Measurements from ENCODE around the gene SBNO1.
"Not testable (repeated sequence)": the region's sequence is repeated elsewhere in the genome, so short reads cannot be mapped to it uniquely, and the experiment has no call there.

Gene SBNO1

DNA sequence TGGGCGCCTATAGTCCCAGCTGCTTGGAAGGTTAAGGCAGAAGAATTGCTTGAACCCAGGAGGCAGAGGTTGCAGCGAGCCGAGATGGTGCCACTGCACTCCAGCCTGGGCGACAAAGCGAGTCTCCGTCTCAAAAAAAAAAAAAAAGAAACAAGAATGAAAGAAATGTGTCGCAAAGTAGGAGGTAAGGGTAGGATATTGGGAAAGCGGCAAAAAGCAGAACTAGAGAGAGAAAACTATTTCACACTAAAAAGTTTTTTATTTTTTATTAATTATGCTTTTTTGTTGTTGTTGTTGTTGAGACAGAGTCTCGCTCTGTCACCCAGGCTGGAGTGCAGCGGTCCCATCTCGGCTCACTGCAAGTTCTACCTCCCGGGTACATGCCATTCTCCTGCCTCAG, 17.7 kb downstream of the SBNO1 start:
- no peak for DNase-seq (ENCODE audit: low read depth, low spot score)

GRCh38 chr12:123344086-123344485, 20.6 kb downstream of the SBNO1 start:
- DNase-seq (ENCODE audit: low read depth, low spot score) = no peak

GRCh38 chr12:123337070-123337469, 27.6 kb downstream of the SBNO1 start:
- no peak for DNase-seq (ENCODE audit: low read depth, low spot score)

- DNase-seq (ENCODE audit: low read depth, low spot score) = no peak
Measured at GRCh38 chr12:123336530-123336929, 28.1 kb downstream of the SBNO1 start.

GRCh38 chr12:123335490-123335889, 29.2 kb downstream of the SBNO1 start:
- DNase-seq (ENCODE audit: low read depth, low spot score) = no peak

DNA sequence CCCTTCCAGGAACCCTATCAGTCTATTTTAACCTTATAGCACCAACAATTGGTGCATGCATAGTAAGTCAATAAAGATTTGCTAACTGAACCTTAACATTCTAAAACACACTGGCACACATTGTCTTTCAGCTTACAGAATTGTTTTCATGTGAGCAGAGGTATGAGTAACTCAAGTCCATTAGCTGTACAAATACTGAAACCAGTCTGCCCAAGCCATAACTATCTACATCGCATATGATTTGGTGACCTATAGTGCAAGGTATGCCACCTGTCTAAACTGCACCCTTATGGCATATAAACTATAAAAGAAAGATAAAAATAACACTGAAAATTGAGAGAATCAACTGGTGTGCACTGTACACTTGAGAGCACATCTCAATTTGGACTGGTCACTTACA, 34.8 kb downstream of the SBNO1 start:
- DNase-seq (ENCODE audit: low read depth, low spot score) = no peak

GRCh38 chr12:123319826-123320225, 44.8 kb downstream of the SBNO1 start:
- DNase-seq (ENCODE audit: low read depth, low spot score) = no peak

- DNase-seq (ENCODE audit: low read depth, low spot score) = no peak
Measured at GRCh38 chr12:123319273-123319672, 45.4 kb downstream of the SBNO1 start.

GRCh38 chr12:123313046-123313445, 51.6 kb downstream of the SBNO1 start:
- DNase-seq (ENCODE audit: low read depth, low spot score) = not testable (repeated sequence)

DNA sequence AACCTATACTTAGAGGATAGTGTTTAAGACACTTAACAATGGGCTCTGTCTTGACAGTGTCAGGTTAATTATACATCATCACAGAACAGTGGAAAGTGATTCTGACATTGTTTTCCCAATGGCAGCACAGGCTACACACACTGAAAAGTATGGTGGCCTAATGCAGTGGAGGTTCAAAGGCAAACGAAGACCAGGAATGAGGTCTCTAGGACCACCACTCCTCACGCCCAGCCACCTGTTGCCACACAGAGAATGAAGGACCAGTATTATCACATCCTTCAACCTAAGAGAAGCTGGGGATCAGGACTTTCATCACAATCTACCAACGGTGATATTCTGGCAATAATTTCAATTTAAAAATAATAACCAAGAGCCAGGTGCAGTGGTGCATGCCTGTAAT, 58.4 kb downstream of the SBNO1 start:
- no peak for DNase-seq (ENCODE audit: low read depth, low spot score)

DNA sequence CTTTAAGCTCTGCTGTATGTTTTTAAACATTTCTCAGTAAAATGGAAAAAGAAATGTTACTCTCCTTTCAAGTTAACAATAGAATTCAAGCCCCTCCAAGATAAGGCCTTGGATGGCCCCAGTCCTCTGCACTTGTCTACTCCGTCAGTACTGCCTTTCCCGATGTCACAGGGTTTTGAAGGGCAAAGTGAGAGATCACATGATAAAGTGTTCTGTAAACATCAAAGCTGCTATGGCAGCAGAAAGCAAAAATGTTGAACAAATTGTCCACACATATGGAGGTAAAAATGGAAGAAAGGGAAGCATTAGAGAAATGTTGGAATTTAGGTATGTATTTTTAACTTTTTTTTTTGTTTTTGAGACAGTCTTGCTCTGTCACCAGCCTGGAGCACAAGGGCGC, 59.5 kb downstream of the SBNO1 start:
- DNase-seq (ENCODE audit: low read depth, low spot score) = no peak

DNA sequence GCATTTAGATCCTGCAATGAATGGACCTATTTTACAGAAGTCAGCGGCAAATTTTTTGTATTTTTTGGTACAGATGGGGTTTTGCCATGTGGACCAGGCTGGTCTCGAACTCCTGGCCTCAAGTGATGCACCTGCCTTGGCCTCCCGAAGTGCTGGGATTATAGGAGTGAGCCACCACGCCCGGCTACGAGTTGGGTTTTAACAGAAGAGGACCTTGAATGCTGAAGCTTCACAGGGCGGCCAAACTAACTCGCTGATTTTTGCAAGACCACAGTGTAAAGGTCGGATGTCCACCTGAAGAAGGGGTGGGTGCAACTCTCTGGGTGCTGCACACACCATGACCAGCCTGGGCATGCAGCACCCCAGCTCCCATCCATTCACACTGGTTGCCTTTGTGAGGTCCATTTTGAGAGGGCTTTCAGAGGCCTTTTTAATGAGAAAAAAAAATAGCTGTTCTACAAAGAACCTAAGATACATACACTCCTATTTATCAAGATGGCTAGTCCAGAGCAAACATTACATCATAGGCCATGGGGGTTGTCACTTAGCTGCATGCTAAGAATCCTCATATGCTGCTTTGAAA, 71.4 kb downstream of the SBNO1 start:
- DNase-seq (ENCODE audit: low read depth, low spot score) = no peak

DNA sequence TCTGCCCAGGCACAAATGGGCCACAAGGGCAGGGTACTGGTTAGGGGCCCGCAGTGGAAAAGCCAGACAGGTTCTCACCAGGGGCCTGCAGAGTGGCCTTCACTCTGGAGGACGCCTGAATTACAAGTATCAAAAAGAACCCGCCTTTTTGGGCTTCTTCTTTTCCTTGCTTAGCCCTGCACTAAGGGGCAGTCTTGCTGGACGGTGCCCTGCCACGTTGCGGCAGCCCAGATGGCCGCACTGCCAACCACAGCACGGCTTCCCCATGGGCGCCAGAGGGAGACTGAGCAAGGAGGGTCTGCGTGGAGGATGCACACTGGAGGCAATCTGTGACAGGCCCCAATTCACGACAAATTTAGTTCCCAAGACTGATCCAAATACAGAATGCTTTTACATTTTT, 74.7 kb downstream of the SBNO1 start:
- no peak for DNase-seq (ENCODE audit: low read depth, low spot score)

DNA sequence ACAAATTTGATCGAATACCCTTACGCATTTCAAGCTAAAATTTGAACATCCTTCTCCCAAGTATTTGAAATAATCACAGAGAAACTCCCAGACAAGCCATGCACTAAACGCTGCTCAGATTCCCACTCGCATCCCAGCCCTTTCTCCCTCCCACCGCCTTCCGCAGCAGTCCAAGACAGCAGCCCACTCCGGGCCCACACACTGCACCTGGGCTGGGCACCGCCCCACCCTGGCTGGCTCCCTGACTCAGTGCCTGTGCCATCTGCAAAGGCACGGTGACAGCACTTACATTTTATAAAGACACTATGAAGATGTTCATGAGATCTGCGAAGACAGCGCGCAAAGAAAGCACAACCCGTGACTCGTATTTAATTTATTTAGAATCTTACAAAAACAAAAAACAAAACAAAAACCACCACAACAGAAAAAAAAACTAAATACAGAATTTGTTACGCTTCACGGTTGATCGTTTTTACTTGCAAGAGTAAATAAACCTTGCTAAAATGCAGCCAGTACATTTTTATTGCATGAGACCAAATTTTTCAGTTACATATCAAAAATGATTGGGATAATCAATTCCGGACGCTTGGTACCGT, 75.8 kb downstream of the SBNO1 start:
- DNase-seq (ENCODE audit: low read depth, low spot score) = no peak

GRCh38 chr12:123286652-123287373, 77.8 kb downstream of the SBNO1 start:
- DNase-seq (ENCODE audit: low read depth, low spot score) = no peak

DNA sequence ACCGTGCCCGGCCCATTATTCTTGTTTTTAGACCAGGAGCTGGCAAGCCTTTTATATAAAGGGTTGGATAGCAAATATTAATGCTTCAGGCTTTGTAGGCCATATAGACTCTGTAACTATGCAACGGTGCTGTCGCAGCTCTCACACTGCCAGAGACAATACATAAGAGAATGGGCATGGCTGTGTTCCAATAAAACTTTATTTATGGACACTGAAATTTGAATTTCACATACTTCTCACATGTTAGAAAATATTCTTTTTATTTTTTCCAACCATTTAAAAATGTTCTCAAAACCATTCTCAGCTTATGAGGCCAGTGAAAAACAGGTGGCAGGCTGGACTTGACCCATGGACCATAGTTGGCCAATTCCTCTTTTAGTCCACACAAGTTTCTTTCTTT, 80.0 kb downstream of the SBNO1 start:
- DNase-seq (ENCODE audit: low read depth, low spot score) = no peak

DNA sequence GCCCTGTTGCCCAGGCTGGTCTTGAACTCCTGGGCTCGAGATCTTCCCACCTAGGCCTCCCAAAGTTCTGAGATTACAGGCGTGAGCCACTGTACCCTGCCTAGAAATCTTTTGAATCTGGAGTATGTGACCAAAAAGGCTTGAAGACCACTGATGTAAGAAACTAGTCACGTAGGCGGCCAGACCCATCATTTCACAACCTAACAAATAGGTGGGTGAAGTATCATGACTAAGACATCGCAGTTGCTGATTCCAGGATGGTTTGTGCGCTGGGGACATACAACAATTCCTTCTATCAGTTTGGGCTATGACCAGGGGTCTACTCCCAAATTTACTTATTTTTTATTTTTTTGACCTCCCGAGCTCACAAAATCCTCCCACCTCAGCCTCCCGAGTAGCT, 81.2 kb downstream of the SBNO1 start:
- DNase-seq (ENCODE audit: low read depth, low spot score) = no peak

GRCh38 chr12:123282111-123282510, 82.5 kb downstream of the SBNO1 start:
- no peak for DNase-seq (ENCODE audit: low read depth, low spot score)

- DNase-seq (ENCODE audit: low read depth, low spot score) = no peak
Measured at GRCh38 chr12:123280971-123281370, 83.7 kb downstream of the SBNO1 start.

- DNase-seq (ENCODE audit: low read depth, low spot score) = no peak
Measured at GRCh38 chr12:123278101-123278627, 86.5 kb downstream of the SBNO1 start.

DNA sequence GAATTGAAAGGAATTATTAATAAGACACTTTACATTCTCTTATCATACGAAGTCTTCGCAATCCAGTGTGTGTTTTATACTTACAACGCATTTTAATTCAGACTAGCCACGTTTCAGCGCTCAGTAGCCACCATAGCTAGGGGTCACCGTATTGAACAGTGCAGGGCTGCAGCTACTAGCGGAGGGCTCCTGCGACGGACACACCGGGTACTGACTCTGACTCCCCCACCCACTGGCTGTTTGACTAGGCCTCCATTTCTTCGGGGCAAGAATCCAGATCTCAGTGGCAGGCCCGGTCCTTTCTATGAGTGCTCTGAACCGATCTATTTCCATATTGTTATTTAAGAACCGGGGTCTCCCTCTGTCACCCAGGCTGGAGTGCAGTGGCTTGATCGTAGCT, 91.5 kb downstream of the SBNO1 start:
- no peak for DNase-seq (ENCODE audit: low read depth, low spot score)

GRCh38 chr12:123271001-123271668, 93.5 kb downstream of the SBNO1 start:
- DNase-seq (ENCODE audit: low read depth, low spot score) = peak; percentile 86
